K562 (cell line): Measurements from ENCODE around the gene SCAMP5. TPM values are rescaled to one million over a fixed set of nuclear protein-coding genes. Genes with fewer than 3 reads are reported as not detected.

ENCODE experiments used
- ATAC-seq: fragments of 200-7000 bp; cut with Tn5 transposase; 3 replicates; pipeline ENCODE4 v1.9.1; 2020; ENCODE audit warnings: moderate library complexity
- BruUV-seq: library from RNA; stranded (reverse); fragments of 400-500 nt; replicated peaks from 2 replicates; lab custom pipeline; 2021; lab: Mats Ljungman, UMichigan
- CTCF ChIA-PET: fragments of 300-600 bp; formaldehyde crosslinking; extraction: SDS; loops from one replicate; lab custom pipeline; 2021; ENCODE audit warnings: low intra/inter-chr PET ratio; lab: Yijun Ruan, JAX
- POLR2A ChIA-PET: fragments of 300-600, 350-650 bp; sonication (Branson Sonifier 250); formaldehyde crosslinking; extraction: SDS; loops from one replicate; lab custom pipeline; 2021; ENCODE audit warnings: antibody characterized with exemption, inconsistent platforms; lab: Yijun Ruan, JAX
- DNase-seq, 4 experiments: peaks; one replicate each; pipeline versions ENCODE4 v3.0.0 to v3.0.0-alpha.2; 2011 to 2018; ENCODE audit warnings: low spot score in 3 of 4, mixed read lengths in 3 of 4; ENCODE audit errors: extremely low read depth in 1 of 4
- FAIRE-seq: peaks from 2 replicates; lab custom pipeline; 2011; peaks lifted over from hg19 to GRCh38; lab: Jason Lieb, UNC
- H2AFZ ChIP-seq: 2 replicates; pipeline ENCODE4 v1.6.0; 2011; ENCODE audit warnings: low read depth, low read length, control low read depth, inconsistent platforms
- H3K27ac ChIP-seq: fragments of 200-600 bp; 3 replicates; pipeline ENCODE4 v1.8.0; 2011; ENCODE audit warnings: low read depth, mild to moderate bottlenecking, control low read depth, inconsistent platforms, low read length, moderate library complexity, mixed read lengths; ENCODE audit errors: extremely low read depth
- H3K27me3 ChIP-seq, 2 experiments: fragments of 300-600 bp in 1 of 2; 2 replicates in 1 of 2; 3 replicates in 1 of 2; pipeline versions ENCODE4 v1.6.0 to v1.8.0; 2011; ENCODE audit warnings: inconsistent platforms in 2 of 2, low read length in 2 of 2, mild to moderate bottlenecking in 1 of 2, mixed read lengths in 1 of 2, moderate library complexity in 1 of 2; ENCODE audit not compliant: control insufficient read depth in 2 of 2, insufficient read depth in 2 of 2
- H3K36me3 ChIP-seq: fragments of 300-600 bp; 3 replicates; pipeline ENCODE4 v1.8.0; 2011; ENCODE audit warnings: mild to moderate bottlenecking, low read length, inconsistent platforms; ENCODE audit not compliant: control insufficient read depth, insufficient read depth
- H3K4me1 ChIP-seq, 2 experiments: fragments of 200-600 bp in 1 of 2; replicated peaks in 1 of 2; 2 replicates in 1 of 2; 3 replicates in 1 of 2; pipeline versions ENCODE4 v1.5.1 to v1.8.0; 2011; ENCODE audit warnings: inconsistent platforms in 2 of 2, low read length in 2 of 2, mild to moderate bottlenecking in 1 of 2, mixed read lengths in 1 of 2, moderate library complexity in 1 of 2; ENCODE audit not compliant: control insufficient read depth in 2 of 2, insufficient read depth in 2 of 2
- H3K4me2 ChIP-seq: 2 replicates; pipeline ENCODE4 v1.6.1; 2011; ENCODE audit warnings: low read length, control low read depth, inconsistent platforms, mixed read lengths; ENCODE audit not compliant: insufficient read depth
- H3K4me3 ChIP-seq: fragments of 200-600 bp; sonication (generic), shearing (Covaris generic); 2 replicates; pipeline ENCODE4 v1.5.1; 2016; ENCODE audit warnings: control low read depth, inconsistent platforms
- H3K79me2 ChIP-seq: fragments of 200-600 bp; 3 replicates; pipeline ENCODE4 v1.8.0; 2011; ENCODE audit warnings: low read length, inconsistent platforms; ENCODE audit not compliant: control insufficient read depth, insufficient read depth
- H3K9ac ChIP-seq, 2 experiments: 2 replicates each; pipeline versions ENCODE4 v1.6.0 to v1.6.1; 2011; ENCODE audit warnings: low read depth in 2 of 2, low read length in 2 of 2, control low read depth in 1 of 2, inconsistent platforms in 1 of 2, mild to moderate bottlenecking in 1 of 2, mixed read lengths in 1 of 2; ENCODE audit not compliant: insufficient read depth in 1 of 2
- H3K9me1 ChIP-seq: one replicate; pipeline ENCODE4 v1.6.0; 2011; ENCODE audit warnings: inconsistent platforms, mild to moderate bottlenecking, low read length, moderate library complexity; ENCODE audit not compliant: control insufficient read depth, insufficient read depth
- H3K9me3 ChIP-seq: replicated peaks from 2 replicates; pipeline ENCODE4 v1.5.1; 2011; ENCODE audit warnings: low read depth, low read length, inconsistent platforms; ENCODE audit not compliant: control insufficient read depth, insufficient read depth
- H4K20me1 ChIP-seq: replicated peaks from 2 replicates; pipeline ENCODE4 v1.6.1; 2011; ENCODE audit warnings: low read length, inconsistent platforms, mixed read lengths; ENCODE audit not compliant: control insufficient read depth, insufficient read depth
- MTA3 ChIP-seq: fragments of 450-650 bp; formaldehyde crosslinking; IDR thresholded peaks from 2 replicates; pipeline ENCODE4 v1.6.1; 2017; ENCODE audit warnings: mild to moderate bottlenecking, borderline replicate concordance
- MTF1 ChIP-seq: fragments of 250-450 bp; sonication (Bioruptor Pico); IDR thresholded peaks from 2 replicates; pipeline ENCODE4 v1.9.0; 2021; ENCODE audit warnings: moderate library complexity, mild to moderate bottlenecking, inconsistent platforms, borderline replicate concordance
- NR2C2 ChIP-seq, 2 experiments: fragments of 200-800 bp in 1 of 2; sonication (Bioruptor generic) in 1 of 2; sonication (generic) in 1 of 2; formaldehyde crosslinking in 1 of 2; IDR thresholded peaks; 2 replicates each; pipeline versions ENCODE4 v1.6.1 to v1.8.0; 2016 to 2022; ENCODE audit warnings: mild to moderate bottlenecking in 1 of 2, missing compliant biosample characterization in 1 of 2, missing genetic modification characterization in 1 of 2, missing genetic modification reagents in 1 of 2
- WGBS: fragments of 100-300 bp; shearing (Covaris generic); methylation state at CpG from one replicate; pipeline ENCODE4 v1.1.6; 2016; ENCODE audit warnings: low coverage, mixed read lengths; ENCODE audit not compliant: insufficient coverage; ENCODE audit errors: missing lambda C conversion rate; 5-methylcytosine and 5-hydroxymethylcytosine counted together
- in situ Hi-C: fragments of 300-500 bp; cut with MboI; formaldehyde crosslinking; loops from 4 replicates; pipeline ENCODE4 v1.15.0; 2018; ENCODE audit warnings: inconsistent platforms, mixed read lengths
- intact Hi-C: fragments of 100-400 bp; cut with micrococcal nuclease; formaldehyde crosslinking; loops from 2 replicates; pipeline ENCODE4 v1.14.2; 2022
- polyA plus RNA-seq, 8 experiments: library from polyadenylated mRNA; depleted of rRNA in 4 of 8; stranded (reverse) in 5 of 8; unstranded in 3 of 8; fragments of >200 nt; fragmentation: Nextera tagmentation in 2 of 8; fragmentation: Illumina TruSeq in 1 of 8; extraction: Ambion mirVana in 2 of 8; extraction: Trizol in 1 of 8; gene quantifications; 2 replicates each; pipeline versions ENCODE4 v1.2.1 to v1.2.3, GENCODE V29; 2011 to 2014; ENCODE audit warnings: inconsistent platforms in 1 of 8, missing spikeins in 1 of 8
- total RNA-seq, 7 experiments: library from RNA; depleted of rRNA in 6 of 7; stranded (reverse); fragments of >200 nt in 6 of 7; fragmentation: Illumina TruSeq in 2 of 7; extraction: Trizol in 2 of 7; gene quantifications; 2 replicates each; pipeline versions ENCODE4 v1.2.1 to v1.2.3, GENCODE V29; 2011 to 2021; ENCODE audit warnings: low replicate concordance in 1 of 7
- TF ChIP-seq, protein P1 (sequence below): fragments of 250-450 bp; sonication (Bioruptor Pico); IDR thresholded peaks from 2 replicates; pipeline ENCODE4 v1.8.0; 2021; ENCODE audit warnings: moderate library complexity, mild to moderate bottlenecking, inconsistent platforms
- TF ChIP-seq, protein P2 (sequence below): fragments of 450-650 bp; IDR thresholded peaks from 2 replicates; pipeline ENCODE4 v1.6.1; 2016; ENCODE audit warnings: mild to moderate bottlenecking
- TF ChIP-seq, protein P3 (sequence below): fragments of 250-450 bp; sonication (Bioruptor Pico); IDR thresholded peaks from 2 replicates; pipeline ENCODE4 v1.5.0; 2020; ENCODE audit warnings: mild to moderate bottlenecking

SCAMP5 gene
- total and polyA plus RNA-seq, 9 of the 15 experiments (the other 6 are each of a cell fraction or from before 2014, with no cell fraction given): 0.09 to 0.29 (median 0.19) TPM; not detected in 5

DNA sequence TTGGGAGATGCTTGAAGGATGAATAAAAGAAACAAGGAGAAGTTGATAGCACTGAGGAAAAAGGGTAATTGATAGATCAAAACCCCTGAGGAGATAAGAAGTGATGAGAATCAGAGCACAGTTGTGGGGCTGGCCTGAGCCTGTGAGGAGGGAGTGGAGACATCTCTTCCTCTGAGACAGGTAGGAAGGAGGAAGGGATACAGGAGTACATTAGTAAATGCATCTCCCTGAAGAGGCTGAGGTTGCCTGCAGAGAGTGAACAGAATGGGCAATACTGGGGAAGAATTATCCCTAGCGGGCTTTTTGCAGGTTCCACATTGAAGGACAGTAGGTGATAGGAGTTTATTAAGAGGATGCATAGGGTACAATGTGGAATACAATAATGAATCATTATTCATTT is 17.3 kb upstream of the SCAMP5 start:
- no TSS peak for BruUV-seq
- Histone ChIP-seq H3K4me3 (no peak overlapping the region), H3K4me2 (no peak overlapping the region), H3K79me2 (no peaks in the 10 kb centered on the region), H3K4me1 (no peaks in the 10 kb centered on the region), H2AFZ (no peak overlapping the region), H3K27ac (no peak overlapping the region), H4K20me1 (no peaks in the 10 kb centered on the region), H3K9ac (no peak overlapping the region), H3K36me3 (no peaks in the 10 kb centered on the region), H3K27me3 (peaks cover 10 to 28% of the 10 kb centered on the region in 2 experiments; a peak in 3 of 5 replicates), H3K9me1 (no peaks in the 10 kb centered on the region), H3K9me3 (peaks cover 2% of the 10 kb centered on the region; the same call in 1 of the 2 replicates)
- ChIA-PET CTCF (no interaction called here), POLR2A (interaction anchor here (0.6 to 1.7 kb wide), 2 partner anchors 18 to 147 kb away, joined by 3 to 5 read pairs; no protein-coding TSS in a partner anchor)
- DNase-seq: no peak
- ATAC-seq: no peak
- FAIRE-seq: no peak
- TF ChIP-seq NR2C2 (CRISPR knock-in tag; IDR thresholded peaks at IDR 0.05) (no peak), NR2C2 (tag; IDR thresholded peaks at IDR 0.05) (no peak), MTF1 (CRISPR knock-in tag) (no peak), MTA3 (no peak)
- TF ChIP-seq, protein P1, sequence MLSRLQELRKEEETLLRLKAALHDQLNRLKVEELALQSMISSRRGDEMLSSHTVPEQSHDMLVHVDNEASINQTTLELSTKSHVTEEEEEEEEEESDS (CRISPR knock-in tag): no peak
- TF ChIP-seq, protein P2, sequence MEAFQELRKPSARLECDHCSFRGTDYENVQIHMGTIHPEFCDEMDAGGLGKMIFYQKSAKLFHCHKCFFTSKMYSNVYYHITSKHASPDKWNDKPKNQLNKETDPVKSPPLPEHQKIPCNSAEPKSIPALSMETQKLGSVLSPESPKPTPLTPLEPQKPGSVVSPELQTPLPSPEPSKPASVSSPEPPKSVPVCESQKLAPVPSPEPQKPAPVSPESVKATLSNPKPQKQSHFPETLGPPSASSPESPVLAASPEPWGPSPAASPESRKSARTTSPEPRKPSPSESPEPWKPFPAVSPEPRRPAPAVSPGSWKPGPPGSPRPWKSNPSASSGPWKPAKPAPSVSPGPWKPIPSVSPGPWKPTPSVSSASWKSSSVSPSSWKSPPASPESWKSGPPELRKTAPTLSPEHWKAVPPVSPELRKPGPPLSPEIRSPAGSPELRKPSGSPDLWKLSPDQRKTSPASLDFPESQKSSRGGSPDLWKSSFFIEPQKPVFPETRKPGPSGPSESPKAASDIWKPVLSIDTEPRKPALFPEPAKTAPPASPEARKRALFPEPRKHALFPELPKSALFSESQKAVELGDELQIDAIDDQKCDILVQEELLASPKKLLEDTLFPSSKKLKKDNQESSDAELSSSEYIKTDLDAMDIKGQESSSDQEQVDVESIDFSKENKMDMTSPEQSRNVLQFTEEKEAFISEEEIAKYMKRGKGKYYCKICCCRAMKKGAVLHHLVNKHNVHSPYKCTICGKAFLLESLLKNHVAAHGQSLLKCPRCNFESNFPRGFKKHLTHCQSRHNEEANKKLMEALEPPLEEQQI: no peak
- TF ChIP-seq, protein P3, sequence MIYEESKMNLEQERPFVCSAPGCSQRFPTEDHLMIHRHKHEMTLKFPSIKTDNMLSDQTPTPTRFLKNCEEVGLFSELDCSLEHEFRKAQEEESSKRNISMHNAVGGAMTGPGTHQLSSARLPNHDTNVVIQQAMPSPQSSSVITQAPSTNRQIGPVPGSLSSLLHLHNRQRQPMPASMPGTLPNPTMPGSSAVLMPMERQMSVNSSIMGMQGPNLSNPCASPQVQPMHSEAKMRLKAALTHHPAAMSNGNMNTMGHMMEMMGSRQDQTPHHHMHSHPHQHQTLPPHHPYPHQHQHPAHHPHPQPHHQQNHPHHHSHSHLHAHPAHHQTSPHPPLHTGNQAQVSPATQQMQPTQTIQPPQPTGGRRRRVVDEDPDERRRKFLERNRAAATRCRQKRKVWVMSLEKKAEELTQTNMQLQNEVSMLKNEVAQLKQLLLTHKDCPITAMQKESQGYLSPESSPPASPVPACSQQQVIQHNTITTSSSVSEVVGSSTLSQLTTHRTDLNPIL (CRISPR knock-in tag): no peak
- intact Hi-C loops (no loop called here), in situ Hi-C loops (no loop called here)
- WGBS: 0% methylated on average over 1 of the region's 1 CpG
